Stimulated activated naive B cell treated with anti-CD40 and anti-IgM and Interleukin-4, amounts not matched to agents 10 μg/mL and 1 μg/mL and 100 μg/mL, for 72 hours (primary cell): Measurements from ENCODE around the gene REPS2.

Source experiments
- ATAC-seq, 2 donors: fragments of 150-1000 bp; cut with Tn5 transposase; replicated peaks; 2 replicates each; pipeline ENCODE4 v1.10.0; 2021; ENCODE audit warnings: moderate library complexity in 1 of 2
- DNase-seq: peaks from one replicate; pipeline ENCODE4 v3.0.0; 2021
- H3K27ac Mint-ChIP-seq: one replicate; pipeline ENCODE4 v1.8.0; 2022; ENCODE audit warnings: mild to moderate bottlenecking, mixed read lengths
- H3K27me3 Mint-ChIP-seq, 2 donors: one replicate each; pipeline ENCODE4 v1.8.0; 2022; ENCODE audit warnings: mixed read lengths in 2 of 2
- H3K36me3 Mint-ChIP-seq, 2 donors: one replicate each; pipeline ENCODE4 v1.8.0; 2022; ENCODE audit warnings: mixed read lengths in 2 of 2, mild to moderate bottlenecking in 1 of 2
- H3K4me1 Mint-ChIP-seq, 2 donors: one replicate each; pipeline ENCODE4 v1.8.0; 2022; ENCODE audit warnings: mixed read lengths in 2 of 2, mild to moderate bottlenecking in 1 of 2
- H3K4me3 Mint-ChIP-seq, 2 donors: one replicate each; pipeline ENCODE4 v1.8.0; 2022; ENCODE audit warnings: mild to moderate bottlenecking in 2 of 2, mixed read lengths in 2 of 2, moderate library complexity in 1 of 2
- H3K9me3 Mint-ChIP-seq, 2 donors: one replicate each; pipeline ENCODE4 v1.8.0; 2022; ENCODE audit warnings: mixed read lengths in 2 of 2, mild to moderate bottlenecking in 1 of 2

REPS2 gene

GRCh38 chrX:16977771-16978170 lies 31.3 kb downstream of the REPS2 start:
- no peak overlapping the region for H3K4me3 Mint-ChIP-seq
- ATAC-seq = no peak
- H3K36me3 Mint-ChIP-seq = peaks cover 0 to 3% of the 10 kb centered on the region in 2 donors

GRCh38 chrX:16978193-16978984 lies 31.9 kb downstream of the REPS2 start:
- DNase-seq (no peak), ATAC-seq (no peak)
- H3K4me1 Mint-ChIP-seq = peaks cover 4 to 6% of the 10 kb centered on the region in 2 donors
- no peak overlapping the region for H3K27ac Mint-ChIP-seq
- H3K36me3 Mint-ChIP-seq = peaks cover 0 to 3% of the 10 kb centered on the region in 2 donors
- no peak overlapping the region for H3K4me3 Mint-ChIP-seq
- peaks cover 0 to 4% of the 10 kb centered on the region in 2 donors for H3K27me3 Mint-ChIP-seq
- H3K9me3 Mint-ChIP-seq = peaks cover 0 to 4% of the 10 kb centered on the region in 2 donors

More at GRCh38 chrX:16977771-16978170, 31.3 kb downstream of the REPS2 start:
- H3K9me3 Mint-ChIP-seq = peaks cover 0 to 4% of the 10 kb centered on the region in 2 donors
- peaks cover 0 to 4% of the 10 kb centered on the region in 2 donors for H3K27me3 Mint-ChIP-seq
- H3K27ac Mint-ChIP-seq = no peak overlapping the region
- peaks cover 4 to 6% of the 10 kb centered on the region in 2 donors for H3K4me1 Mint-ChIP-seq
- no peak for DNase-seq

- ATAC-seq (no peak), DNase-seq (no peak)
- no peak overlapping the region for H3K27ac Mint-ChIP-seq
- H3K27me3 Mint-ChIP-seq = peaks cover 0 to 7% of the 10 kb centered on the region in 2 donors
- peaks cover 0 to 4% of the 10 kb centered on the region in 2 donors for H3K9me3 Mint-ChIP-seq
- H3K36me3 Mint-ChIP-seq = peaks cover 0 to 3% of the 10 kb centered on the region in 2 donors
- H3K4me1 Mint-ChIP-seq = peaks cover 4 to 6% of the 10 kb centered on the region in 2 donors
- H3K4me3 Mint-ChIP-seq = no peak overlapping the region
These were observed 32.8 kb downstream of the REPS2 start for GRCh38 chrX:16979226-16979625.

GRCh38 chrX:16981209-16981608 lies 34.8 kb downstream of the REPS2 start:
- no peak overlapping the region for H3K4me3 Mint-ChIP-seq
- H3K27ac Mint-ChIP-seq = no peak overlapping the region
- no peaks in the 10 kb centered on the region for H3K4me1 Mint-ChIP-seq
- H3K36me3 Mint-ChIP-seq = no peaks in the 10 kb centered on the region
- H3K9me3 Mint-ChIP-seq = no peaks in the 10 kb centered on the region
- DNase-seq = no peak
- no peak for ATAC-seq
- peaks cover 0 to 8% of the 10 kb centered on the region in 2 donors for H3K27me3 Mint-ChIP-seq

- no peak for DNase-seq
- Mint-ChIP-seq H3K9me3 (no peaks in the 10 kb centered on the region), H3K4me3 (no peak overlapping the region), H3K36me3 (no peaks in the 10 kb centered on the region), H3K27ac (no peak overlapping the region), H3K4me1 (no peaks in the 10 kb centered on the region), H3K27me3 (peaks cover 0 to 8% of the 10 kb centered on the region in 2 donors)
- no peak for ATAC-seq
These were observed 35.5 kb downstream of the REPS2 start for GRCh38 chrX:16981980-16982379.

- ATAC-seq = no peak
These were observed 36.6 kb downstream of the REPS2 start for GRCh38 chrX:16983051-16983450.

GRCh38 chrX:16985286-16985685 lies 38.8 kb downstream of the REPS2 start:
- ATAC-seq (no peak), DNase-seq (no peak)
- Mint-ChIP-seq H3K4me1 (no peaks in the 10 kb centered on the region), H3K36me3 (peaks cover 0 to 2% of the 10 kb centered on the region in 2 donors), H3K9me3 (no peaks in the 10 kb centered on the region), H3K27ac (no peak overlapping the region), H3K4me3 (no peak overlapping the region), H3K27me3 (peaks cover 0 to 12% of the 10 kb centered on the region in 2 donors)

More at GRCh38 chrX:16983051-16983450, 36.6 kb downstream of the REPS2 start:
- Mint-ChIP-seq H3K4me3 (no peak overlapping the region), H3K27me3 (peaks cover 0 to 8% of the 10 kb centered on the region in 2 donors), H3K9me3 (no peaks in the 10 kb centered on the region), H3K27ac (no peak overlapping the region), H3K4me1 (no peaks in the 10 kb centered on the region), H3K36me3 (no peaks in the 10 kb centered on the region)
- no peak for DNase-seq

GRCh38 chrX:16986169-16986568 lies 39.7 kb downstream of the REPS2 start:
- no peak for DNase-seq
- Mint-ChIP-seq H3K9me3 (no peaks in the 10 kb centered on the region), H3K4me1 (no peaks in the 10 kb centered on the region), H3K27ac (no peak overlapping the region), H3K4me3 (no peak overlapping the region), H3K27me3 (peaks cover 0 to 12% of the 10 kb centered on the region in 2 donors), H3K36me3 (peaks cover 0 to 2% of the 10 kb centered on the region in 2 donors)
- no peak for ATAC-seq

GRCh38 chrX:16989750-16990149 lies 43.3 kb downstream of the REPS2 start:
- ATAC-seq (no peak), DNase-seq (no peak)
- Mint-ChIP-seq H3K4me1 (no peaks in the 10 kb centered on the region), H3K27me3 (peaks cover 0 to 8% of the 10 kb centered on the region in 2 donors), H3K9me3 (no peaks in the 10 kb centered on the region), H3K4me3 (no peak overlapping the region), H3K27ac (no peak overlapping the region), H3K36me3 (peaks cover 0 to 2% of the 10 kb centered on the region in 2 donors)

GRCh38 chrX:16990839-16991238 lies 44.4 kb downstream of the REPS2 start:
- DNase-seq = no peak
- Mint-ChIP-seq H3K9me3 (no peaks in the 10 kb centered on the region), H3K4me3 (no peak overlapping the region), H3K36me3 (peaks cover 0 to 2% of the 10 kb centered on the region in 2 donors), H3K27ac (no peak overlapping the region), H3K27me3 (peaks cover 0 to 6% of the 10 kb centered on the region in 2 donors), H3K4me1 (no peaks in the 10 kb centered on the region)
- ATAC-seq = no peak

GRCh38 chrX:16992445-16992844 lies 46.0 kb downstream of the REPS2 start:
- Mint-ChIP-seq H3K36me3 (peaks cover 0 to 2% of the 10 kb centered on the region in 2 donors), H3K27ac (no peak overlapping the region), H3K4me3 (no peak overlapping the region), H3K27me3 (peaks cover 0 to 8% of the 10 kb centered on the region in 2 donors), H3K4me1 (no peaks in the 10 kb centered on the region), H3K9me3 (no peaks in the 10 kb centered on the region)
- DNase-seq (no peak), ATAC-seq (no peak)

GRCh38 chrX:16992951-16993350 lies 46.5 kb downstream of the REPS2 start:
- ATAC-seq (no peak), DNase-seq (no peak)
- Mint-ChIP-seq H3K9me3 (no peaks in the 10 kb centered on the region), H3K4me3 (no peak overlapping the region), H3K27ac (no peak overlapping the region), H3K27me3 (peaks cover 0 to 8% of the 10 kb centered on the region in 2 donors), H3K36me3 (peaks cover 0 to 2% of the 10 kb centered on the region in 2 donors), H3K4me1 (no peaks in the 10 kb centered on the region)

GRCh38 chrX:16993791-16994318 lies 47.4 kb downstream of the REPS2 start:
- no peak for ATAC-seq
- no peaks in the 10 kb centered on the region for H3K9me3 Mint-ChIP-seq
- no peak for DNase-seq
- no peak overlapping the region for H3K27ac Mint-ChIP-seq
- peaks cover 0 to 8% of the 10 kb centered on the region in 2 donors for H3K27me3 Mint-ChIP-seq
- H3K4me1 Mint-ChIP-seq = no peaks in the 10 kb centered on the region
- H3K36me3 Mint-ChIP-seq = peaks cover 0 to 2% of the 10 kb centered on the region in 2 donors
- no peak overlapping the region for H3K4me3 Mint-ChIP-seq

- no peak for DNase-seq
- Mint-ChIP-seq H3K36me3 (peaks cover 0 to 2% of the 10 kb centered on the region in 2 donors), H3K4me1 (no peaks in the 10 kb centered on the region), H3K9me3 (no peaks in the 10 kb centered on the region), H3K27ac (no peak overlapping the region), H3K27me3 (peaks cover 0 to 8% of the 10 kb centered on the region in 2 donors), H3K4me3 (no peak overlapping the region)
- ATAC-seq = no peak
These were observed 48.3 kb downstream of the REPS2 start for GRCh38 chrX:16994736-16995135.

- H3K9me3 Mint-ChIP-seq = peaks cover 0 to 3% of the 10 kb centered on the region in 2 donors
- no peak for DNase-seq
- H3K27me3 Mint-ChIP-seq = peaks cover 0 to 7% of the 10 kb centered on the region in 2 donors
- H3K36me3 Mint-ChIP-seq = no peaks in the 10 kb centered on the region
- no peak overlapping the region for H3K27ac Mint-ChIP-seq
- H3K4me3 Mint-ChIP-seq = no peak overlapping the region
- peaks cover 0 to 5% of the 10 kb centered on the region in 2 donors for H3K4me1 Mint-ChIP-seq
- ATAC-seq = no peak
These were observed 50.9 kb downstream of the REPS2 start for GRCh38 chrX:16997313-16997712.
